Activated CD4-positive, alpha-beta memory T cell treated with anti-CD3 and anti-CD28 coated beads for 36 hours (primary cell): ENCODE results near the gene AIM2. TPM values are rescaled to one million over a fixed set of nuclear protein-coding genes. Genes with fewer than 3 reads are reported as not detected.
A peak's percentile ranks its signal among the peaks of the same experiment; 100 is the strongest.

ENCODE experiments used
- CTCF ChIA-PET: fragments of 350-600 bp; sonication (Branson Sonifier 250); formaldehyde crosslinking; loops from one replicate; lab custom pipeline; 2021; ENCODE audit warnings: antibody characterized with exemption, inconsistent platforms; lab: Charles Lee
- POLR2A ChIA-PET: fragments of 350-600 bp; sonication (Branson Sonifier 250); formaldehyde crosslinking; loops from one replicate; lab custom pipeline; 2021; ENCODE audit warnings: antibody characterized with exemption; lab: Charles Lee
- DNase-seq: peaks from one replicate; pipeline ENCODE4 v3.0.0-alpha.2; 2020
- H3K27ac Mint-ChIP-seq: one replicate; pipeline ENCODE4 v1.8.0; 2021; ENCODE audit warnings: mixed read lengths
- H3K27me3 Mint-ChIP-seq: one replicate; pipeline ENCODE4 v1.8.0; 2021; ENCODE audit warnings: mixed read lengths
- H3K36me3 Mint-ChIP-seq: one replicate; pipeline ENCODE4 v1.8.0; 2021; ENCODE audit warnings: mixed read lengths
- H3K4me1 Mint-ChIP-seq: one replicate; pipeline ENCODE4 v1.8.0; 2021; ENCODE audit warnings: low read depth, mixed read lengths
- H3K4me3 Mint-ChIP-seq: one replicate; pipeline ENCODE4 v1.8.0; 2021; ENCODE audit warnings: mild to moderate bottlenecking, mixed read lengths
- H3K9me3 Mint-ChIP-seq: one replicate; pipeline ENCODE4 v1.8.0; 2021; ENCODE audit warnings: mixed read lengths
- intact Hi-C: fragments of 100-400 bp; cut with micrococcal nuclease; formaldehyde crosslinking; loops from one replicate; pipeline ENCODE4 v1.15.1; 2023
- total RNA-seq, 2 experiments: library from RNA; stranded (reverse); gene quantifications; one replicate each; pipeline ENCODE4 v1.2.3, GENCODE V29; 2021

The AIM2 gene
- total RNA-seq, 2 experiments from 2014 or later: 216 to 224 TPM

GRCh38 chr1:159014851-159015250 is 61.7 kb downstream of the AIM2 start:
- peak; percentile 50 for DNase-seq
- CTCF ChIA-PET: interaction anchor here (1.9 to 2.9 kb wide), 2 partner anchors 14 to 57 kb away, joined by 4 to 13 read pairs; no protein-coding TSS in a partner anchor
- intact Hi-C loops: loop anchor here (1.0 to 5.0 kb wide), 6 partner anchors 26 to 1017 kb away; partner anchors contain the start of genes AIM2 and PIGM
- Mint-ChIP-seq H3K4me1 (peaks cover 52% of the 10 kb centered on the region), H3K4me3 (peak overlapping the region; percentile 96), H3K27ac (peak overlapping the region; percentile 100), H3K36me3 (peaks cover 91% of the 10 kb centered on the region), H3K27me3 (no peaks in the 10 kb centered on the region), H3K9me3 (no peaks in the 10 kb centered on the region)
- POLR2A ChIA-PET: interaction anchor here (1.0 to 7.3 kb wide), 6 partner anchors 26 to 908 kb away, joined by 3 to 153 read pairs (median 7); partner anchors contain the start of gene AIM2

- Mint-ChIP-seq H3K36me3 (peaks cover 87% of the 10 kb centered on the region), H3K4me1 (peaks cover 47% of the 10 kb centered on the region), H3K4me3 (peak overlapping the region; percentile 96), H3K9me3 (no peaks in the 10 kb centered on the region), H3K27ac (peak overlapping the region; percentile 100), H3K27me3 (no peaks in the 10 kb centered on the region)
- POLR2A ChIA-PET: interaction anchor here (1.0 to 7.3 kb wide), 5 partner anchors 45 to 909 kb away, joined by 3 to 153 read pairs (median 11); partner anchors contain the start of gene AIM2
- DNase-seq: peak; percentile 31
- CTCF ChIA-PET: interaction anchor here (1.9 kb wide), 1 partner anchor 15 kb away, joined by 4 read pairs; no protein-coding TSS in a partner anchor
- intact Hi-C loops: loop anchor here (2.0 to 5.0 kb wide), 4 partner anchors 27 to 1018 kb away; partner anchors contain the start of gene PIGM
Measured at GRCh38 chr1:159014003-159014571, 62.5 kb downstream of the AIM2 start.

GRCh38 chr1:159012495-159012894 is 64.1 kb downstream of the AIM2 start:
- ChIA-PET POLR2A (interaction anchor here (0.9 to 7.3 kb wide), 8 partner anchors 14 to 182 kb away, joined by 3 to 153 read pairs (median 4); partner anchors contain the start of gene AIM2), CTCF (interaction anchor here (1.3 kb wide), 1 partner anchor 76 kb away, joined by 8 read pairs; no protein-coding TSS in a partner anchor)
- peak overlapping the region; percentile 100 for H3K27ac Mint-ChIP-seq
- intact Hi-C loops: loop anchor here (5.0 kb wide), 2 partner anchors 910 to 1020 kb away; partner anchors contain the start of gene PIGM
- no peaks in the 10 kb centered on the region for H3K9me3 Mint-ChIP-seq
- peaks cover 48% of the 10 kb centered on the region for H3K4me1 Mint-ChIP-seq
- H3K27me3 Mint-ChIP-seq: no peaks in the 10 kb centered on the region
- H3K36me3 Mint-ChIP-seq: peaks cover 82% of the 10 kb centered on the region
- H3K4me3 Mint-ChIP-seq: peak overlapping the region; percentile 96
- DNase-seq: peak; percentile 81

Other genes with a start within 250 kb of the AIM2 start
- gene MNDA, start 245.4 kb downstream of the AIM2 start, total RNA-seq: not detected
- 10 to 100 TPM; 12.2 to 13.1 TPM for gene PYHIN1, start 145.2 kb downstream of the AIM2 start, total RNA-seq
- gene IFI16, start 66.9 kb downstream of the AIM2 start, total RNA-seq: 100 to 1,000 TPM; 215 to 220 TPM
- gene CADM3, start 94.8 kb upstream of the AIM2 start, total RNA-seq: not detected
- not detected for gene ACKR1, start 128.1 kb upstream of the AIM2 start, total RNA-seq
- gene FCER1A, start 225.6 kb upstream of the AIM2 start, total RNA-seq: not detected